Panc1 (cell line): Measurements from ENCODE around the gene MOXD1.

Experiments used
- CTCF ChIP-seq: fragments of 450-650 bp; IDR thresholded peaks from 2 replicates; pipeline ENCODE4 v1.5.1; 2017; ENCODE audit warnings: mild to moderate bottlenecking
- SIN3A ChIP-seq: IDR thresholded peaks from 2 replicates; pipeline ENCODE4 v1.6.1; 2012; ENCODE audit warnings: low read depth, mild to moderate bottlenecking, low read length, moderate library complexity, borderline replicate concordance; ENCODE audit not compliant: insufficient read depth

GRCh38 chr6:132280436-132280835, 120.8 kb downstream of the MOXD1 start:
- TF ChIP-seq CTCF (no peak), SIN3A (no peak)
